Thymus (tissue), 11 donors: ENCODE results near the gene BHLHA15. TPM values are rescaled to one million over a fixed set of nuclear protein-coding genes. Genes with fewer than 3 reads are reported as not detected.

Source experiments
- DNase-seq, 9 donors: peaks; one replicate each; pipeline ENCODE4 v3.0.0-alpha.2; 2013; ENCODE audit warnings: low spot score in 9 of 9, low read depth in 6 of 9, missing footprints in 1 of 9
- H3K27ac ChIP-seq, 2 donors: one replicate each; pipeline ENCODE4 v1.5.1; 2013; ENCODE audit warnings: control low read depth in 1 of 2, low read depth in 1 of 2, low read length in 1 of 2, mild to moderate bottlenecking in 1 of 2, moderate library complexity in 1 of 2
- H3K27me3 ChIP-seq, 2 donors: one replicate each; pipeline ENCODE4 v1.5.1; 2013; ENCODE audit warnings: low read length in 1 of 2; ENCODE audit not compliant: control insufficient read depth in 2 of 2, insufficient read depth in 1 of 2
- H3K36me3 ChIP-seq, 2 donors: one replicate each; pipeline ENCODE4 v1.5.1; 2013; ENCODE audit warnings: low read length in 1 of 2, mild to moderate bottlenecking in 1 of 2, moderate library complexity in 1 of 2; ENCODE audit not compliant: control insufficient read depth in 2 of 2, insufficient read depth in 2 of 2
- H3K4me1 ChIP-seq, 2 donors: one replicate each; pipeline ENCODE4 v1.5.1; 2013; ENCODE audit warnings: low read length in 2 of 2; ENCODE audit not compliant: control insufficient read depth in 2 of 2, insufficient read depth in 2 of 2
- H3K4me3 ChIP-seq, 2 donors: one replicate each; pipeline ENCODE4 v1.5.1; 2013; ENCODE audit warnings: low read length in 2 of 2, control low read depth in 1 of 2, mild to moderate bottlenecking in 1 of 2
- H3K9me3 ChIP-seq, 2 donors: one replicate each; pipeline ENCODE4 v1.5.1; 2013; ENCODE audit warnings: low read length in 1 of 2, mild to moderate bottlenecking in 1 of 2; ENCODE audit not compliant: control insufficient read depth in 2 of 2, insufficient read depth in 1 of 2
- WGBS: extraction: QIAGEN DNeasy Blood & Tissue Kit; methylation state at CpG from one replicate; pipeline ENCODE4 v1.1.7; 2013; 5-methylcytosine and 5-hydroxymethylcytosine counted together
- polyA plus RNA-seq: library from polyadenylated mRNA; stranded (reverse); fragments of 200-250 nt; gene quantifications from one replicate; pipeline ENCODE4 v1.2.3, GENCODE V29; 2013
- total RNA-seq: library from RNA; stranded (reverse); fragments of 120-200 nt; gene quantifications from one replicate; pipeline ENCODE4 v1.2.4, GENCODE V29; 2013
- donor health status: healthy.

Gene BHLHA15
- total and polyA plus RNA-seq, 2 donors = 0.07 TPM; not detected in 1

- H3K4me3 ChIP-seq = no peak overlapping the region
- peaks cover 0 to 6% of the 10 kb centered on the region in 2 donors for H3K4me1 ChIP-seq
- H3K27ac ChIP-seq = no peak overlapping the region
- no peaks in the 10 kb centered on the region for H3K9me3 ChIP-seq
- 98% methylated on average over 34 of the region's 34 CpGs for WGBS
- H3K36me3 ChIP-seq = peaks cover 13 to 35% of the 10 kb centered on the region in 2 donors
- DNase-seq = no peak
- no peaks in the 10 kb centered on the region for H3K27me3 ChIP-seq
These were observed 10.6 kb downstream of the BHLHA15 start for GRCh38 chr7:98221611-98222532.

GRCh38 chr7:98222533-98223195 is 11.4 kb downstream of the BHLHA15 start:
- Histone ChIP-seq H3K4me3 (no peak overlapping the region), H3K9me3 (no peaks in the 10 kb centered on the region), H3K27me3 (no peaks in the 10 kb centered on the region), H3K4me1 (peaks cover 0 to 5% of the 10 kb centered on the region in 2 donors), H3K36me3 (peaks cover 11 to 28% of the 10 kb centered on the region in 2 donors), H3K27ac (no peak overlapping the region)
- WGBS = 96% methylated on average over 30 of the region's 30 CpGs
- DNase-seq = no peak

GRCh38 chr7:98223351-98223897 is 12.2 kb downstream of the BHLHA15 start:
- 95% methylated on average over 15 of the region's 15 CpGs for WGBS

GRCh38 chr7:98223898-98224700 is 12.9 kb downstream of the BHLHA15 start:
- H3K36me3 ChIP-seq = peaks cover 11 to 36% of the 10 kb centered on the region in 2 donors
- H3K27me3 ChIP-seq = no peaks in the 10 kb centered on the region
- DNase-seq = no peak
- 97% methylated on average over 21 of the region's 21 CpGs for WGBS
- H3K27ac ChIP-seq = no peak overlapping the region
- H3K4me3 ChIP-seq = no peak overlapping the region
- no peaks in the 10 kb centered on the region for H3K9me3 ChIP-seq
- H3K4me1 ChIP-seq = no peaks in the 10 kb centered on the region

More at GRCh38 chr7:98223351-98223897, 12.2 kb downstream of the BHLHA15 start:
- Histone ChIP-seq H3K36me3 (peaks cover 11 to 30% of the 10 kb centered on the region in 2 donors), H3K9me3 (no peaks in the 10 kb centered on the region), H3K27ac (no peak overlapping the region), H3K27me3 (no peaks in the 10 kb centered on the region), H3K4me3 (no peak overlapping the region), H3K4me1 (no peaks in the 10 kb centered on the region)
- no peak for DNase-seq

GRCh38 chr7:98224701-98225181 is 13.5 kb downstream of the BHLHA15 start:
- no peak overlapping the region for H3K4me3 ChIP-seq
- DNase-seq = no peak
- WGBS = 99% methylated on average over 21 of the region's 21 CpGs

GRCh38 chr7:98225913-98226614 is 14.8 kb downstream of the BHLHA15 start:
- no peaks in the 10 kb centered on the region for H3K9me3 ChIP-seq
- H3K27me3 ChIP-seq = no peaks in the 10 kb centered on the region
- no peak overlapping the region for H3K27ac ChIP-seq
- H3K36me3 ChIP-seq = peaks cover 17 to 52% of the 10 kb centered on the region in 2 donors
- no peaks in the 10 kb centered on the region for H3K4me1 ChIP-seq
- H3K4me3 ChIP-seq = no peak overlapping the region
- 96% methylated on average over 16 of the region's 16 CpGs for WGBS
- DNase-seq = no peak

More at GRCh38 chr7:98224701-98225181, 13.5 kb downstream of the BHLHA15 start:
- peaks cover 11 to 43% of the 10 kb centered on the region in 2 donors for H3K36me3 ChIP-seq
- no peaks in the 10 kb centered on the region for H3K4me1 ChIP-seq
- no peak overlapping the region for H3K27ac ChIP-seq
- H3K27me3 ChIP-seq = no peaks in the 10 kb centered on the region
- no peaks in the 10 kb centered on the region for H3K9me3 ChIP-seq

- Histone ChIP-seq H3K4me3 (no peak overlapping the region), H3K27ac (no peak overlapping the region), H3K36me3 (peaks cover 10 to 49% of the 10 kb centered on the region in 2 donors), H3K9me3 (no peaks in the 10 kb centered on the region), H3K27me3 (no peaks in the 10 kb centered on the region), H3K4me1 (no peaks in the 10 kb centered on the region)
- WGBS = 98% methylated on average over 18 of the region's 18 CpGs
- no peak for DNase-seq
These were observed 16.7 kb downstream of the BHLHA15 start for GRCh38 chr7:98227939-98228338.

GRCh38 chr7:98228801-98229200 is 17.6 kb downstream of the BHLHA15 start:
- DNase-seq = no peak
- no peaks in the 10 kb centered on the region for H3K4me1 ChIP-seq
- H3K4me3 ChIP-seq = no peak overlapping the region
- H3K27ac ChIP-seq = no peak overlapping the region
- no peaks in the 10 kb centered on the region for H3K27me3 ChIP-seq
- WGBS = 97% methylated on average over 16 of the region's 16 CpGs
- no peaks in the 10 kb centered on the region for H3K9me3 ChIP-seq
- peaks cover 10 to 56% of the 10 kb centered on the region in 2 donors for H3K36me3 ChIP-seq
